Keratinocyte (primary cell): ENCODE results near the gene ARHGAP28. TPM values are rescaled to one million over a fixed set of nuclear protein-coding genes. Genes with fewer than 3 reads are reported as not detected.

Source experiments
- DNase-seq: peaks from one replicate; pipeline ENCODE4 v3.0.0-alpha.2; 2011; ENCODE audit warnings: low read depth, missing footprints, low spot score
- FAIRE-seq: peaks from 2 replicates; lab custom pipeline; 2011; peaks lifted over from hg19 to GRCh38; lab: Jason Lieb, UNC
- H2AFZ ChIP-seq: 2 replicates; pipeline ENCODE4 v1.6.0; 2012; ENCODE audit warnings: low read length, control low read depth, inconsistent platforms; ENCODE audit not compliant: control insufficient read depth
- H3K27ac ChIP-seq: 2 replicates; pipeline ENCODE4 v1.5.1; 2011; ENCODE audit warnings: low read length; ENCODE audit not compliant: control insufficient read depth, insufficient read depth
- H3K27me3 ChIP-seq: 3 replicates; pipeline ENCODE4 v1.6.0; 2011; ENCODE audit warnings: low read length; ENCODE audit not compliant: control insufficient read depth, insufficient read depth; ENCODE audit errors: extremely low read depth
- H3K36me3 ChIP-seq, 2 experiments: 2 replicates in 1 of 2; 3 replicates in 1 of 2; pipeline ENCODE4 v1.5.1; 2011; ENCODE audit warnings: low read length in 2 of 2, mild to moderate bottlenecking in 1 of 2; ENCODE audit not compliant: control insufficient read depth in 2 of 2, insufficient read depth in 2 of 2; ENCODE audit errors: extremely low read depth in 1 of 2
- H3K4me1 ChIP-seq: 3 replicates; pipeline ENCODE4 v1.5.1; 2011; ENCODE audit warnings: low read length; ENCODE audit not compliant: control insufficient read depth, insufficient read depth; ENCODE audit errors: extremely low read depth
- H3K4me2 ChIP-seq: 3 replicates; pipeline ENCODE4 v1.6.0; 2011; ENCODE audit warnings: low read depth, low read length; ENCODE audit not compliant: control insufficient read depth, insufficient read depth; ENCODE audit errors: extremely low read depth
- H3K4me3 ChIP-seq, 3 experiments: fragments of 200-600 bp in 1 of 3; sonication (generic) in 1 of 3; 2 replicates in 2 of 3; 3 replicates in 1 of 3; pipeline ENCODE4 v1.5.1; 2011 to 2016; ENCODE audit warnings: low read length in 3 of 3, mild to moderate bottlenecking in 3 of 3, control low read depth in 2 of 3, inconsistent platforms in 1 of 3, low read depth in 1 of 3, mixed read lengths in 1 of 3, mixed run types in 1 of 3, moderate library complexity in 1 of 3; ENCODE audit not compliant: control insufficient read depth in 2 of 3, insufficient read depth in 2 of 3; ENCODE audit errors: extremely low read depth in 1 of 3
- H3K79me2 ChIP-seq: 2 replicates; pipeline ENCODE4 v1.6.0; 2012; ENCODE audit warnings: low read length; ENCODE audit not compliant: control insufficient read depth, insufficient read depth
- H3K9ac ChIP-seq: 3 replicates; pipeline ENCODE4 v1.6.0; 2011; ENCODE audit warnings: low read length; ENCODE audit not compliant: control insufficient read depth, insufficient read depth; ENCODE audit errors: extremely low read depth
- H3K9me1 ChIP-seq: 3 replicates; pipeline ENCODE4 v1.6.0; 2011; ENCODE audit warnings: low read length; ENCODE audit not compliant: control insufficient read depth, insufficient read depth; ENCODE audit errors: extremely low read depth
- H3K9me3 ChIP-seq: 2 replicates; pipeline ENCODE4 v1.5.1; 2012; ENCODE audit warnings: low read depth, low read length; ENCODE audit not compliant: control insufficient read depth
- H4K20me1 ChIP-seq: 3 replicates; pipeline ENCODE4 v1.6.0; 2011; ENCODE audit warnings: low read length; ENCODE audit not compliant: control insufficient read depth, insufficient read depth; ENCODE audit errors: extremely low read depth
- CTCF ChIP-seq, 3 experiments: IDR thresholded peaks in 1 of 3; conservative IDR thresholded peaks in 1 of 3; optimal IDR thresholded peaks in 1 of 3; 2 replicates in 2 of 3; 3 replicates in 1 of 3; pipeline versions ENCODE3 to v1.5.1; 2011; ENCODE audit warnings: low read length in 3 of 3, mild to moderate bottlenecking in 3 of 3, moderate library complexity in 2 of 3, control low read depth in 1 of 3, inconsistent platforms in 1 of 3; ENCODE audit not compliant: insufficient read depth in 2 of 3; ENCODE audit errors: extremely low read depth in 1 of 3
- EZH2 ChIP-seq: IDR thresholded peaks from one replicate; pipeline ENCODE4 v1.6.1; 2012; ENCODE audit warnings: inconsistent platforms, mild to moderate bottlenecking, low read length, moderate library complexity
- dilution Hi-C: fragments of 300-500 bp; cut with MboI; formaldehyde crosslinking; loops from one replicate; pipeline ENCODE4 v1.7.0; 2020; ENCODE audit warnings: low sequenced_read_pairs; ENCODE audit not compliant: extremely low pct_ligation_motif_present
- polyA plus RNA-seq, 5 experiments: library from polyadenylated mRNA; depleted of rRNA in 3 of 5; stranded (reverse) in 3 of 5; stranded (forward) in 1 of 5; unstranded in 1 of 5; fragments of >200 nt; gene quantifications; 1 replicate in 1 of 5; 2 replicates in 3 of 5; 3 replicates in 1 of 5; pipeline versions ENCODE4 v1.2.1 to v1.2.3, GENCODE V29; 2011 to 2012; ENCODE audit warnings: missing spikeins in 2 of 5, low read depth in 1 of 5, low replicate concordance in 1 of 5

Gene ARHGAP28
- polyA plus RNA-seq, 1 donor (not counting 4 experiments of a cell fraction or from before 2014, with no cell fraction given) = 0.43 TPM

DNA sequence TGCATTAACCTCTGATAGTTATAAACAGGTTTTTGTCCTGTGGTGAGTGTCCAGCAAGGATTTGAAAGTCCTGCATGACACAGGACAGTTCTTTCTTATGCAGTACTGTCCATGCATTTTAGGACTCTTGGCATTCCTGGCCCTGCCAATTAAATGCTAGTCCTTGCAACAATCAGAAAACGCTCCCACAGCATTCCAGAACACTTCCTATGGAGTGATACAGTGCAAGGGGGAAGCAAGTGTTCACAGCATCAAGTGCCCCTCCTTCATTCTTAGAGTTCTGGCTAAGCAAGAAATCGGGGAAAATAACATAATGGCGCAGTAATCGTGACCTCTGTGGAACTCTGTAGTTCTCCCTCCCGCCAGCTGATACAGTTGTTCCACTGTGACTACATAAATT lies 62.9 kb downstream of the ARHGAP28 start:
- dilution Hi-C loops = no loop called here
- Histone ChIP-seq H3K4me3 (no peak overlapping the region), H3K9me3 (no peaks in the 10 kb centered on the region), H3K4me2 (no peak overlapping the region), H3K79me2 (no peaks in the 10 kb centered on the region), H3K9ac (no peak overlapping the region), H4K20me1 (no peaks in the 10 kb centered on the region), H2AFZ (no peak overlapping the region), H3K36me3 (no peaks in the 10 kb centered on the region), H3K27me3 (no peaks in the 10 kb centered on the region), H3K9me1 (no peaks in the 10 kb centered on the region), H3K4me1 (no peaks in the 10 kb centered on the region), H3K27ac (no peak overlapping the region)
- no peak for DNase-seq
- FAIRE-seq = no peak
- TF ChIP-seq EZH2 = no peak
- TF ChIP-seq CTCF (optimal IDR thresholded peaks at IDR 0.05 in 1 of 3, IDR thresholded peaks at IDR 0.05 in 1 of 3, conservative IDR thresholded peaks at IDR 0.05 in 1 of 3; ENCODE audit: extremely low read depth in 1 of 3, insufficient read depth in 2 of 3, low read length in 3 of 3) = no peak

- Histone ChIP-seq H3K4me3 (no peak overlapping the region), H3K4me1 (no peaks in the 10 kb centered on the region), H3K9me1 (no peaks in the 10 kb centered on the region), H3K9ac (no peak overlapping the region), H2AFZ (no peak overlapping the region), H3K9me3 (no peaks in the 10 kb centered on the region), H3K27ac (no peak overlapping the region), H3K36me3 (no peaks in the 10 kb centered on the region), H3K79me2 (no peaks in the 10 kb centered on the region), H4K20me1 (no peaks in the 10 kb centered on the region), H3K4me2 (no peak overlapping the region), H3K27me3 (no peaks in the 10 kb centered on the region)
- no peak for DNase-seq
- FAIRE-seq = no peak
- dilution Hi-C loops = no loop called here
- no peak for TF ChIP-seq CTCF (optimal IDR thresholded peaks at IDR 0.05 in 1 of 3, IDR thresholded peaks at IDR 0.05 in 1 of 3, conservative IDR thresholded peaks at IDR 0.05 in 1 of 3; ENCODE audit: extremely low read depth in 1 of 3, insufficient read depth in 2 of 3, low read length in 3 of 3)
- TF ChIP-seq EZH2 = no peak
Observed at GRCh38 chr18:6793455-6793854, 63.9 kb downstream of the ARHGAP28 start.
